ENCODE data around the gene CDCA8.
A peak's percentile ranks its signal among the peaks of the same experiment; 100 is the strongest.
"Not testable (repeated sequence)": the region's sequence is repeated elsewhere in the genome, so short reads cannot be mapped to it uniquely, and the experiment has no call there.

The CDCA8 gene

GRCh38 chr1:37662031-37662755 is 30.1 kb upstream of the CDCA8 start:
- no peak for TF ChIP-seq POLR2A (IDR thresholded peaks at IDR 0.05; ENCODE audit: low read length)
- no peak for TF ChIP-seq GATA1 (IDR thresholded peaks at IDR 0.05; ENCODE audit: low read depth, low read length)
- DNase-seq = no peak

DNA sequence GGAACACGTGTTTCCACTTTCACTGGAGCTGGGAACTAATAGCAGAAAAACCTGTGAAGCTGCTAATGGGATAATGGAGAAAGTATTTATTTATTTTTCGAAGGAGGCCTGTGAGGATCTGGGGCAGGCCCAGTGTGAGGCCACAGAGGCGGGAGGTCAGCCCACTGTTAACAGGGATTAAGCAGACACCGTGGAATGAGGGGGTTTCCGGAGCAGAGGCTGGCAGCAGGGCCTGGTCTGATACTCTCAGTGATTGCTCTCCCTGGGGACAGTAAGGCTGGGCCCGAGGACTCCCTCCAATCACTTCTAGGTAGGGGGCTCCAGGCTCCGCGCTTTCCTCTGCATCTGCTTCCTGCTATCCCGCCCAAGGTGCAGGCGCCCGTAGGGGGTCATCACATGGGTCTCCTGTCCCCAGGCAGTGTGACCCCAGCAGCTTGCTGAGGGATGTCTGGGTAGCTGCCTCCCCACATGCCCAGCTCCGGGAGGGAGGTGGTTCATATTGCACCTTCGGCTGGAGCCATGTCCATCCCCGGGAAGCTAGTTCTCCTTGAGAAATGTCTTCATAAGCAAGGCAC is 28.8 kb upstream of the CDCA8 start:
- TF ChIP-seq GATA1 (IDR thresholded peaks at IDR 0.05; ENCODE audit: low read depth, low read length) (no peak), POLR2A (IDR thresholded peaks at IDR 0.05; ENCODE audit: low read length) (no peak)

GRCh38 chr1:37666241-37666867 is 26.0 kb upstream of the CDCA8 start:
- TF ChIP-seq POLR2A (IDR thresholded peaks at IDR 0.05; ENCODE audit: low read length) (no peak), GATA1 (IDR thresholded peaks at IDR 0.05; ENCODE audit: low read depth, low read length) (no peak)
- no peak for DNase-seq

More for the DNA sequence above, 28.8 kb upstream of the CDCA8 start:
- no peak for DNase-seq

DNA sequence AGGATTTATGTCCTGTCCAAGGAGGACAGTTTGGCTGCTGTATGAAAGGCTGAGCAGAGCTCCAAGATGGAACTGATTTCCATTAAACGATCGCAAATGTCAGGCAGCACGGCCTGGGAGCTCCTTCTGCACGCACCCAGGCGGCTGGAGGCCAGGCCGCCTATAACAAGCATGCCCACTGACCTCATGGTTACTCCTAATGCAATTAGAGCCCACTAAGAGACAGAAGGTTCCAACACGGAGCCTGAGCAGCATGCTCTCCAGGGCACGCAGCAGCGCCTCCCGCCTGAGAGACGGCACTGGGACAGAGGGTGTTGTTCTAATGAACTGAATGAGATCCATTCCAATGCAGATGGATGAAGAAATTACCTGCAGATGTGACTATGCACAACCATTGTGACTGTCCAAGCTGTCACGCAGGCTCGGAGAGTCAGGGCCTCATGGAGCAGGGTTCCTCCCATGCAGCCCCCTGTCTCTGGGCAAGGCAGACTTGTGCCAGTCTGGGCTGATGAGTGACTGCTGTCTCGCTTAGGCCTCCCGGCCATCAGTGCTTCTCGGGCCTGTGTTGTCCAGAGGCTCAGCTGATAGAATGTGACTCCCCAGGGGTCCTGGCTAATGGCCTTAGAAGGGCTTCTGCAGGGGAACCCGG is 25.2 kb upstream of the CDCA8 start:
- DNase-seq = no peak
- no peak for TF ChIP-seq POLR2A (IDR thresholded peaks at IDR 0.05; ENCODE audit: low read length)
- TF ChIP-seq GATA1 (IDR thresholded peaks at IDR 0.05; ENCODE audit: low read depth, low read length) = no peak

DNA sequence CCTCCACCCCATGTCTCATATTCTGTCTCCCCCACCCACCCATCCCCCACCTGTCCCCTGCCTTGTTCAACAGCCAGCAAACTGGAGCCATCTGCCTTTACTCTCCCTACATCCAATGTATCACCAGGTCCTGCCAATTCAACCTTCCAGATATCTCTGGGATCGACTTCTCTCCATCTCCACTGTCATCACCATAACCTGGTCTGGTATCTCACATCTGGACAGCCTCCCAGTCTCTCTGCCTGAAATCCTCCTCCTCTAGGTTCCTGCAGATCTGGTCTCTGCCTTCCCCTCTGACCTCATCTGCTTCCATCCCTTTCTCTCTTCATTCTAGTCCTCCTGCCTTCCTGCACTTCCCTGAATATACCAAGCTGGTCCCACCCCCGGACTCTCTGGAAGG is 22.2 kb upstream of the CDCA8 start:
- TF ChIP-seq POLR2A (IDR thresholded peaks at IDR 0.05; ENCODE audit: low read length) = no peak
- no peak for TF ChIP-seq GATA1 (IDR thresholded peaks at IDR 0.05; ENCODE audit: low read depth, low read length)
- no peak for DNase-seq

DNA sequence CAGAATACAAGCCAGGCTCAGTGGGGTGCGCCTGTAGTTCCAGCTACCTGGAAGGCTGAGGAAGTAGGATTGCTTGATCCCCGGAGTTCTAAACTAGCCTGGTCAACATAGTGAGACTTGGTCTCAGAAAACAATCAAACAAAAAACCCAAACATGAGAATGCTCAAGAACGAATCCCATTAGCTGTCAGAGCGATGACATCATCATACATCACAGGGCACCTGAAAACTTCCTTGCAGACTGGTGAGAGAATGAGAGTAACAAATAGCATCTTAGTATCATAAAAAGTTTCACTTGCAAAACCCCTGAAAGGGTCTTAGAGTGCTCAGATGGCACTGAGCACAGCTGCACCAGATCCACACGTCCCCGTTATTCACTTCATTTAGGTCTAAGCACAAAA is 21.1 kb upstream of the CDCA8 start:
- no peak for DNase-seq
- TF ChIP-seq GATA1 (IDR thresholded peaks at IDR 0.05; ENCODE audit: low read depth, low read length) (no peak), POLR2A (IDR thresholded peaks at IDR 0.05; ENCODE audit: low read length) (no peak)

DNA sequence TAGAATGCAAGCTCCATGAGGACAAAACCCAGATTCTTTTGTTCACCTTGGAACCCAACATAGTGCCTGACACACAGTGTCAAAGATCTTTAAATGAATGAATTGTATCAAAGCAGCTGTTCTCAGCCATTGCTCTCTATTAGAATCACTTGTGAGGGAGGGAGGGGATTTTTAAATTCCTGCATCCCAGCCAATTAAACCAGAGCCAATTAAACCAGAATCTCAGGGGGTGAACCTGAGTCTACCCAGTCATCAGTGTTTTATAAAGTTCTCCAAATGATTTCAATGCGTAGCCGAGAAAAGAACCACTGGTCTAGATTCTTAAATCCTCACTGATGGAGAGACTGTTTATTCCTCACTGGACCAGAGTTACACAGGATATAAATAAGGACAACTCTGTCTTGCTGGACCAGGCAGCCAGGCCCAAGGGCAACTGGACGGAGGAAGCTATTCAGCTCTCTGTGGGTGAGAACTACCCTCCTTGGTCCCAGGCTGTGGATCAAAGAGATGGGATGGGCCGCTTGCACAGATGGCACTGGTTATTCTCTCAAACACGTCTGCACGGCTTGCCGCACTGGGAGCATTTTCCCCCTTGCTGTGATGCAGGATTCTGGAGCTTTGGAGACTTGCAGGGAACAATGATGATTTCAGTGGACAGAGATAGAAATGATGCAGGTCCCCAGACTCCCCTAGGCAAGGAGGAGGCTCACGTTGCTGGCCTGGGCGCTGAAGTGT is 20.0 kb upstream of the CDCA8 start:
- TF ChIP-seq GATA1 (IDR thresholded peaks at IDR 0.05; ENCODE audit: low read depth, low read length) (no peak), POLR2A (IDR thresholded peaks at IDR 0.05; ENCODE audit: low read length) (no peak)
- DNase-seq = no peak

GRCh38 chr1:37673920-37674319 is 18.4 kb upstream of the CDCA8 start:
- TF ChIP-seq POLR2A (IDR thresholded peaks at IDR 0.05; ENCODE audit: low read length) (no peak), GATA1 (IDR thresholded peaks at IDR 0.05; ENCODE audit: low read depth, low read length) (no peak)
- no peak for DNase-seq

DNA sequence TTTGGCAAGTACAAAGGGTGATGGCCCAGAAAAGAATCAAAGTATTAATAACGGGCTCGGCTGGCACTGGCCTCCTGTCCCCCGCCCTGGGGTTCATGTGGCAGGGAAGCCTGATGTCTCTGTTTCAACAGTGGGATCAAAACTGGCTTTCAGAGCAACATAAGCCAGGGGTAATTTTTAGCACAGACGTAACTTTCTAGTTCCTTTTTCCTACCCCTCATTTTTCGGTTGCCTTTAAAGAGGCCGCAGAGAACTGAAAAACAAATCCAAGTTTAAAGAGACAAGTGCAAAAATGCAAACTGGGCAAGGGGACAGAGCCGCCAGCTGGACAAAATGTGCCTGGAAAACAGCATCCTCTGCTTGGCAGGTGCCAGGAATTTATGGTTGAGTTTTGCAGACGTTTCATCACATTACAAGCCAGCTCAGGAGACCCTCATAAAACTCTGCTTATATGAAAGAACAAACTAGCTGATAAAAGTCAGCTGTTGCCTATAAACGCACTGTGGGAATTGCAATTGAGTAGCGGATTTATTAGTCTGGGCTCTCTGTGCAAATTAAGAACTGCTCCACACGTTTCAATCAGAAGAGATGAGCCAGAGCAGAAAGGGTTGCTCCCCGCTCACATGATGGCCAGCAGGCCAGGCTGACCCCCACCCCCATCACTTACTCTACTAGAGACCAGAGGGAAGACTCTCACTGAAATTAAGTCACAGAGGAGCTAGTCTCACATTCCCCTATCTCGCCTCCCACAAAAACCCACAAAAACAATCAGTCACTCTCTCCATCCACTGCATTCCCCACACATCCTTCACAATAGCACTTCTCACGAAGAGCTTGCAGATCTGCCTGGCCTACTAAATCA is 15.8 kb upstream of the CDCA8 start:
- no peak for DNase-seq
- TF ChIP-seq GATA1 (IDR thresholded peaks at IDR 0.05; ENCODE audit: low read depth, low read length) (no peak), POLR2A (IDR thresholded peaks at IDR 0.05; ENCODE audit: low read length) (no peak)

DNA sequence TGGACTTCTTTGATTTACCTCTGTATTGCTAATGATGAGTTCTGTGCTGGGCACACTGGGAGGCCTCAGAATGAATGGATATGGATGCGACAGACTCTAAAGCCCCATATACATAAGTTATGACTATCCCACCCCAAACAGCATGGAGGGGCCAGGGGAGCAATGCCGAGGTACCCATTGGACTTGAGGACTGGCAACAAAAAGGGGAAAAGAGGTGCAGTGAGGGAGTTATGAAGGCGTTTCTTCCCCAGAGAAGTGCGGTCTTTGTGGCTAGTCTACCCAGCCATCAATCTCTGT is 15.2 kb upstream of the CDCA8 start:
- TF ChIP-seq POLR2A (IDR thresholded peaks at IDR 0.05; ENCODE audit: low read length) = no peak
- no peak for TF ChIP-seq GATA1 (IDR thresholded peaks at IDR 0.05; ENCODE audit: low read depth, low read length)
- DNase-seq = no peak

GRCh38 chr1:37677808-37678207 is 14.5 kb upstream of the CDCA8 start:
- no peak for DNase-seq
- TF ChIP-seq POLR2A (IDR thresholded peaks at IDR 0.05; ENCODE audit: low read length) (no peak), GATA1 (IDR thresholded peaks at IDR 0.05; ENCODE audit: low read depth, low read length) (no peak)

DNA sequence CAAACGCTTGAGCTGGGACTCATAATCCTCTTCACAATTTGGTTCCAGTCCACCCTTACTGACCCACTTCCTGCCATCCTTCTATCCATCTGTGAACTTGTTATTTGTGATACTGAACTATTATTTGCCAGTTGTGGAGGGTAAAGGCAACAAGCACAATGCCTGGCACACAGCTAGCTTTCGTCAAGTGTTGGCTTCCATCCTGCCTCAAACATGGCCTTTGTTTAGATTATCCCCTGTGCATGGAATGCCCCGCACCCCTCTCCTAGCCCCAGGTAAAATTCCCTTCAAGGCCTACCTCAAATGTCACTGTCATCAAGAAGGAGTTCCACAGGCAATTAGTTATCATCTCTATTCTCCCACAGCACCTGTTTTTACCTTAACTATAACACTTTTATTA is 11.4 kb upstream of the CDCA8 start:
- DNase-seq = no peak
- TF ChIP-seq POLR2A (IDR thresholded peaks at IDR 0.05; ENCODE audit: low read length) (no peak), GATA1 (IDR thresholded peaks at IDR 0.05; ENCODE audit: low read depth, low read length) (no peak)

- peak; percentile 68 to 86 for DNase-seq
- TF ChIP-seq POLR2A (IDR thresholded peaks at IDR 0.05; ENCODE audit: low read length) (no peak), GATA1 (IDR thresholded peaks at IDR 0.05; ENCODE audit: low read depth, low read length) (no peak)
Observed at GRCh38 chr1:37682334-37682987, 9.9 kb upstream of the CDCA8 start.

DNA sequence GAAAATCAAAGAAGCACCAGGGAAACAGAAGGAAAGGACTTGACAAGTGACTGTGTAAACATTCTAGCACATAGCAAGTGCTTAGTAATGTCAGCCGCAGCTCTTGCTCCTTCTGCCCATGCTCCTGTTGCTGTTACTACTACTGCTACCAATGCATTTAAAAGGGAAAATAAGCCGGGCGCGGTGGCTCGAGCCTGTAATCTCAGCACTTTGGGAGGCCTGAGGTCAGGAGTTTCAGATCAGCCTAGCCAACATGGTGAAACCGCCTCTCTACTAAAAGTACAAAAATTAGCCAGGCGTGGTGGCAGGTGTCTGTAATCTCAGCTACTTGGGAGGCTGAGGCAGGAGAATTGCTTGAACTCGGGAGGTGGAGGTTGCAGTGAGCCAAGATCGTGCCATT is 8.1 kb upstream of the CDCA8 start:
- DNase-seq = not testable (repeated sequence)
